ENCODE measurements around the gene TNFRSF18.

TNFRSF18 gene

GRCh38 chr1:1161078-1161682 lies 45.2 kb downstream of the TNFRSF18 start:
- no peak for DNase-seq

GRCh38 chr1:1160281-1160930 lies 46.0 kb downstream of the TNFRSF18 start:
- no peak for DNase-seq

DNA sequence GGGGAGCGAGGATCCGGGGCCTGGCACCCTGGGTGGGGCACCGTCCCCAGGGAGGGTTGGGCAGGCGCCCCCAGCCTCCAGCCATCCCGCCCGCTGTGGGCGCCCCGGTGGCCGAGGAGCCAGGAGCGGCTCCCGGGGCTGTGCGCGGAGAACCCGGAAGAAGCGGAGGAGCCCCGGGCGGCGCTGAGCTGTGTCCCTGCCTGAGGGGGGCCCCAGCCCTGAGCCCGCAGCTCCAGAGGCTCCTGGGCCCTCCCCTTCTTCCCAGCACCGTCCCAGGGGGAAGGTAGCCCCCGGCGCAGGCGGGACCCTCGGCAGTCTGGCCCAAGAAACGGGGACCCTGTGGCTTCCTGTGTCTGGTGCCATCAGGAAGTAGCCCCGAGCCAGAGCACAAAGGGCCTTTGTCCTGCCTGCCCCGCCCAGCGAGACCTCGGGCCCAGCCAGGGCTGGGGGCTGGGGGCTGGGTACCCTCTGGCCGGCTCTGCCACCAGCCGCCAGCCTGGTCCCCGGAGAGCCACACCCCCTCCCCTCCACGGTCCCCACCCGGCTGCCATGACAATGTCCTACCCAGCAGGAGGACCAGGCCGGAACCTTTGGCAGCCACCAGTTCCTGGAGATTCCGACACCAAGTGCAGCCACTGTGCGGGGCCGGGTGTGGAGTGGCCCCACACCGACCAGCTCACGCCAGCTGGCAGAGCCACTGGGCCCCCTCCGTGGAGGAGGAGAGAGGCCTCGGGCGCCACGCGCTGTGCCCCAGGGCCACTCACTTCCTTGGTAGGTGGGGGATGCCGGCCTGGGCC lies 48.3 kb downstream of the TNFRSF18 start:
- DNase-seq: peak; percentile 61

- DNase-seq: peak; percentile 80
Observed at GRCh38 chr1:1157426-1157913, 48.9 kb downstream of the TNFRSF18 start.

DNA sequence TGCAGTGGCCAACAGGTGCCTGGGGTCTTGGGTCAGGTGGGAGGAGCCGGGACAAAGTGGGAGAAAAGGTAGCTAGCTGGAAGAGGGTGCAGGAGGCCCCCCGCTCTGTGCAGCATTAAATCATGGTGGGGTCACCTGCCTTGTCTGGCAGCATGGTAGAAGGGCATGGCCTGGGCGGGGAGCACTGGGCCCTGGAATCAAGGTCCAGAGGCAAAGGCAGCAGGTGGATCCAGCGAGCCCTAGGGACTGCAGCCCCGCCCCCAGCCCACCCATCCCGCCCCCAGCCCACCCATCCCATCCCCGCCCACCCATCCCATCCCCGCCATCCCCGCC lies 49.4 kb downstream of the TNFRSF18 start:
- DNase-seq: no peak

- no peak for DNase-seq
Observed at GRCh38 chr1:1156140-1157032, 50.0 kb downstream of the TNFRSF18 start.

DNA sequence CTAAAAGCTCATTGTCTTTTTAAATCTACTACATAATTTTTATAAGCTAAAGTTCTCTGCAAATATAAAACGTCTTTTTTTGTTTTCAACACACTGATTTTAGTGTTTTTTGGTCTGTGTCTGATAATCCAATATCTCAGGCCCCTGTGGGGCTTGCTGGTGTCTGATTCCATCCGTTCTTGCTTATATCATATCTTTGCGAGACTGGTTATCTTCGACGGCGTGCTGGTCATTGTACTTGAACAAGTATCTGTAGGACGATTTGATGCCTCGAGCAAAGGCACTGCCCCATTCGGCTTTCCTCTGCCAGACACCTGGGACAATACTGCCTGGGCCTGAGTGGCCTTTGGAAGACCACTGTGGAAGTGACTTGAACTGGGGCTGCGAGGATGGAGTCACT lies 51.1 kb downstream of the TNFRSF18 start:
- no peak for DNase-seq

- DNase-seq: no peak
Observed at GRCh38 chr1:1153874-1154273, 52.5 kb downstream of the TNFRSF18 start.

All from CD4-positive, alpha-beta T cell treated with Interleukin-17A for 4 hours (primary cell).